Fibroblast of lung (primary cell): ENCODE data around the gene QSOX2. TPM values are rescaled to one million over a fixed set of nuclear protein-coding genes. Genes with fewer than 3 reads are reported as not detected.

Experiments
- DNase-seq, 2 donors: peaks; one replicate each; pipeline versions ENCODE4 v3.0.0 to v3.0.0-alpha.2; 2010; ENCODE audit warnings: low read depth in 2 of 2
- H2AFZ ChIP-seq: 2 replicates; pipeline ENCODE4 v1.5.1; 2012; ENCODE audit warnings: low read length, control low read depth, inconsistent platforms
- H3K27ac ChIP-seq: 2 replicates; pipeline ENCODE4 v1.5.1; 2011; ENCODE audit warnings: low read length, control low read depth; ENCODE audit not compliant: insufficient read depth
- H3K27me3 ChIP-seq: 2 replicates; pipeline ENCODE4 v1.5.1; 2011; ENCODE audit warnings: mild to moderate bottlenecking, low read length; ENCODE audit not compliant: control insufficient read depth, insufficient read depth
- H3K36me3 ChIP-seq: 2 replicates; pipeline ENCODE4 v1.5.1; 2011; ENCODE audit warnings: low read length; ENCODE audit not compliant: control insufficient read depth, insufficient read depth
- H3K4me1 ChIP-seq: 2 replicates; pipeline ENCODE4 v1.5.1; 2011; ENCODE audit warnings: low read length; ENCODE audit not compliant: control insufficient read depth, insufficient read depth; ENCODE audit errors: extremely low read depth
- H3K4me2 ChIP-seq: 2 replicates; pipeline ENCODE4 v1.5.1; 2011; ENCODE audit warnings: low read length, control low read depth; ENCODE audit not compliant: insufficient read depth; ENCODE audit errors: extremely low read depth
- H3K4me3 ChIP-seq, 4 experiments: fragments of 200-600 bp in 1 of 4; sonication (generic) in 1 of 4; replicated peaks in 1 of 4; 2 replicates each; pipeline ENCODE4 v1.5.1; 2011 to 2016; ENCODE audit warnings: low read length in 4 of 4, low read depth in 3 of 4, mild to moderate bottlenecking in 3 of 4, control low read depth in 2 of 4, inconsistent platforms in 1 of 4, mixed read lengths in 1 of 4; ENCODE audit not compliant: insufficient read depth in 1 of 4; ENCODE audit errors: control extremely low read depth in 1 of 4
- H3K79me2 ChIP-seq: 2 replicates; pipeline ENCODE4 v1.5.1; 2012; ENCODE audit warnings: mild to moderate bottlenecking, low read length, inconsistent platforms; ENCODE audit not compliant: control insufficient read depth, insufficient read depth
- H3K9ac ChIP-seq: 2 replicates; pipeline ENCODE4 v1.5.1; 2011; ENCODE audit warnings: mild to moderate bottlenecking, low read length, control low read depth; ENCODE audit not compliant: insufficient read depth
- H3K9me3 ChIP-seq: 2 replicates; pipeline ENCODE4 v1.5.1; 2012; ENCODE audit warnings: low read depth, low read length; ENCODE audit not compliant: control insufficient read depth, insufficient read depth
- H4K20me1 ChIP-seq: 2 replicates; pipeline ENCODE4 v1.5.1; 2011; ENCODE audit warnings: low read length; ENCODE audit not compliant: control insufficient read depth, insufficient read depth; ENCODE audit errors: extremely low read depth
- EZH2 ChIP-seq: IDR thresholded peaks from 2 replicates; pipeline ENCODE4 v1.5.1; 2012; ENCODE audit warnings: low read length, control low read depth, mild to moderate bottlenecking; ENCODE audit errors: missing control alignments
- polyA plus RNA-seq, 2 donors: library from polyadenylated mRNA; depleted of rRNA in 1 of 2; stranded (reverse) in 1 of 2; unstranded in 1 of 2; fragments of >200 nt; gene quantifications; 2 replicates each; pipeline ENCODE4 v1.2.1, GENCODE V29; 2011 to 2012; ENCODE audit warnings: missing spikeins in 1 of 2
- total RNA-seq: library from RNA; depleted of rRNA; stranded (reverse); fragments of >200 nt; gene quantifications from 2 replicates; pipeline ENCODE4 v1.2.1, GENCODE V29; 2014
- TF ChIP-seq, protein P1 (sequence below), 2 donors: IDR thresholded peaks in 1 of 2; conservative IDR thresholded peaks in 1 of 2; 1 replicate in 1 of 2; 2 replicates in 1 of 2; pipeline ENCODE4 v1.5.1; 2011 to 2012; ENCODE audit warnings: low read length in 2 of 2, control low read depth in 1 of 2, inconsistent platforms in 1 of 2, low read depth in 1 of 2, mild to moderate bottlenecking in 1 of 2

QSOX2 gene
- total and polyA plus RNA-seq, 2 donors (not counting 1 experiment from before 2014, with no cell fraction given): 7.8 to 13.2 TPM

DNA sequence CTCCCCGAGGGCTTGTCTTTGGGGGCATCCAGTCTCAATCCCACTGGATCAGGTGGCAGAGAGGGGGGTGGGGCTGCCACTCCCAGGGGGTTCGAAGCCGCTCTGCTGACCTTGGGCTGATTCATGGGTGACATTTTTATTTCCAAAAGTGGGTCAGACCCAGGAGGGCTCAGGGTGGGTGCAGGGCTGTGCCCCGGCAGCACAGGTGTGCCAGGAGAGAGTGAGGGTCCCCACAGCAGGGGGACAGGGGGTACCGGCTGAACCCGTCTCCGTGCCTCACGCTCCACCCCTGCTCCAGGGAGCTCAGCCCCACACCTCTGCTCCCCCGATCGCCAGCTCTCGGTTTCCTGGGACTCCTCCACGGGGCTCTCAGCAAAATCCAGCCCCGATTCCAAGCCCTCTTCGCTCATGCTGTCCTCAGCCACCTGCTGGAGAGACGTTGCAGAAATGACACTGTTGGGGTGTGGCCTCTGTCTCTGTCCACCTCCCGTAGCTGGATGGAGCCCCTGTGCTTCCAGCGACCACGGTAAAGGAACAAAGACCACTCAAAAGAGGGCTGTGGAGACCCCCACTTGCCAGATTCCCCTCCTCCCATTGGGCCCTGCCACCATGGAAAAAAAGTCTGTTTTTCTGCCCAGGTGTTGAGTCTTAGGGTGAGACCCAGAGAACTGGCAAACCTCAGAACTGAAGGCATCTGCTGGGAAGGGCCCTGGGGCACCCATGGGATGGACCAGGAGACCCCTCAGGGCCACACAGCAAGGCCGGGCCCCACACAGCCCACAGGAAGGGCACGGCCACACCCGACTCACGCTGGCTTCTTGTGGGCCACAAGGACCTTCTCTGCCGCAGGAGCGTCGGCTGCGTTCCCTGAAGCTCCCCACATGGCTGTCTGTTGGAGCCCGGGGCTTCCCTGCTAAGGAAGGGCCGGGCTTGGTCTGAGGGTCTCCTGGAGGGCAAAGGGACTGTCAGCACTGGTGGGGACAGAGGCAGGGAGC is 10.6 kb upstream of the QSOX2 start:
- Histone ChIP-seq H3K4me2 (no peak overlapping the region), H2AFZ (no peak overlapping the region), H3K36me3 (no peaks in the 10 kb centered on the region), H4K20me1 (no peaks in the 10 kb centered on the region), H3K27ac (no peak overlapping the region), H3K4me3 (no peak overlapping the region), H3K9me3 (no peaks in the 10 kb centered on the region), H3K4me1 (peaks cover 2% of the 10 kb centered on the region), H3K9ac (no peak overlapping the region), H3K79me2 (no peaks in the 10 kb centered on the region), H3K27me3 (no peaks in the 10 kb centered on the region)
- TF ChIP-seq EZH2: no peak
- TF ChIP-seq, protein P1, sequence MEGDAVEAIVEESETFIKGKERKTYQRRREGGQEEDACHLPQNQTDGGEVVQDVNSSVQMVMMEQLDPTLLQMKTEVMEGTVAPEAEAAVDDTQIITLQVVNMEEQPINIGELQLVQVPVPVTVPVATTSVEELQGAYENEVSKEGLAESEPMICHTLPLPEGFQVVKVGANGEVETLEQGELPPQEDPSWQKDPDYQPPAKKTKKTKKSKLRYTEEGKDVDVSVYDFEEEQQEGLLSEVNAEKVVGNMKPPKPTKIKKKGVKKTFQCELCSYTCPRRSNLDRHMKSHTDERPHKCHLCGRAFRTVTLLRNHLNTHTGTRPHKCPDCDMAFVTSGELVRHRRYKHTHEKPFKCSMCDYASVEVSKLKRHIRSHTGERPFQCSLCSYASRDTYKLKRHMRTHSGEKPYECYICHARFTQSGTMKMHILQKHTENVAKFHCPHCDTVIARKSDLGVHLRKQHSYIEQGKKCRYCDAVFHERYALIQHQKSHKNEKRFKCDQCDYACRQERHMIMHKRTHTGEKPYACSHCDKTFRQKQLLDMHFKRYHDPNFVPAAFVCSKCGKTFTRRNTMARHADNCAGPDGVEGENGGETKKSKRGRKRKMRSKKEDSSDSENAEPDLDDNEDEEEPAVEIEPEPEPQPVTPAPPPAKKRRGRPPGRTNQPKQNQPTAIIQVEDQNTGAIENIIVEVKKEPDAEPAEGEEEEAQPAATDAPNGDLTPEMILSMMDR (conservative IDR thresholded peaks at IDR 0.05 in 1 of 2, IDR thresholded peaks at IDR 0.05 in 1 of 2; ENCODE audit: low read depth in 1 of 2, low read length in 2 of 2): peak in 1 of 2 donors; percentile 14
- DNase-seq: no peak

DNA sequence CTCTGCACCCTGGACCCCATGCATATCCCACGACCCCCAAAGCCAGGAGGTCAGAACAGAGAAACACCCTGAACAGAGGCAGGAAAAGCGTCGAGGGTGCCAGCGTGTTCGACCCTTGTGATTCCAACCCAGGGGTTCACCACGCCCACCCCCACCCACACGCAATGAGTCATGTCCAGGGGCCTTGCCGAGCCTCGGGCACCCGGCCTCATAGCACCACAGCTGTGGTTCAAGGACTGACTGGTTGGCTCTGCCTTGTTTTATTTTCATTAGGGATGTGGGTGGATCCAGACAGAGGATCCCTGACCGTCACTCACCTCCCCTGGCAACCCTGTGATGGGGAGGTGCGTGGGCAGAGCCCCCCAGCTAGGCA is 9.5 kb upstream of the QSOX2 start:
- Histone ChIP-seq H3K9me3 (no peaks in the 10 kb centered on the region), H3K9ac (no peak overlapping the region), H3K36me3 (no peaks in the 10 kb centered on the region), H3K4me2 (peak overlapping the region; percentile 35), H3K27ac (no peak overlapping the region), H4K20me1 (no peaks in the 10 kb centered on the region), H3K4me1 (peaks cover 2% of the 10 kb centered on the region), H2AFZ (no peak overlapping the region), H3K27me3 (no peaks in the 10 kb centered on the region), H3K4me3 (no peak overlapping the region), H3K79me2 (no peaks in the 10 kb centered on the region)
- TF ChIP-seq, protein P1 (conservative IDR thresholded peaks at IDR 0.05 in 1 of 2, IDR thresholded peaks at IDR 0.05 in 1 of 2; ENCODE audit: low read depth in 1 of 2, low read length in 2 of 2): no peak
- no peak for TF ChIP-seq EZH2
- peak; percentile 48 to 65 for DNase-seq

DNA sequence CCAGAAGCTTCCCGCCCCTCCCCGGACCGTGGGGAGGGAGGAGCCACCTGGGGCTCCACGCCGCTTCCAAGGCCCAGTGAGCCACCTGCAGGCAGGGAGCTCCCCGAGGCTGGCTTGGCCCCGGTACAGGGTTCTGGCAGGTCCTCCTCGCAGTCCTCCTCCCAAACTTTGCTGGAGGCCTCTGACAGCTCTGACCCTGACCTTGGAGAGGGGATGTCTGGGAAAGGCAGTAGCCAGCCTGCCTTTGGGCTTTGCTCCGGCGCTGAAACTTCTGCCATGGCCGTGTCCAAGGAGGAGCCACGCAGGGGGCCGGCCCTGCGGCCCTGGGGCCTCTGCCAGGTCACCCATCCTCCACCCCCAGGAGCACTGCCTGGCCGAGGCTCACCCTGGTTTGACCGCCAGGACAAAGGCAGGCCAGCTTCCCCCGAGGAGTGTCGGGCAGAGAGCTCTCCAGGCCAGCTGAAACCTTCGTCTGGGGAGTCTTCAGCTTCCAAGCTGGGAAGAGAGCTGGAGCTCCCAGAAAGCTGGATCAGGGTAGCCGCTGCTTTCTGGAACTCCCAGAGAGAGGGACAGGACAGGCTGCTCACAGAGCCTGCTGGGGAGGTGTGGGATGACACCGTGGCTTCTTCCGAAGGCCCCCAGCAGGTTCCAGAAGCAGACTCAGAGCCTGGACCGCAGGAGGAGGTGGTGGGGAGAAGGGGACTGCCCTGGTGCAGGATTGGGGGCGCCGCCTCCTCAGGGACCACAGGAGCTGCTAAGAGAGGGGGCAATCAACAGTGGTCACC is 9.0 kb upstream of the QSOX2 start:
- H2AFZ ChIP-seq: no peak overlapping the region
- H3K9ac ChIP-seq: no peak overlapping the region
- no peak overlapping the region for H3K4me3 ChIP-seq
- no peaks in the 10 kb centered on the region for H3K9me3 ChIP-seq
- no peaks in the 10 kb centered on the region for H4K20me1 ChIP-seq
- H3K4me2 ChIP-seq: no peak overlapping the region
- no peaks in the 10 kb centered on the region for H3K27me3 ChIP-seq
- no peak for TF ChIP-seq EZH2
- TF ChIP-seq, protein P1 (conservative IDR thresholded peaks at IDR 0.05 in 1 of 2, IDR thresholded peaks at IDR 0.05 in 1 of 2; ENCODE audit: low read depth in 1 of 2, low read length in 2 of 2): no peak
- no peak for DNase-seq
- peaks cover 2% of the 10 kb centered on the region for H3K4me1 ChIP-seq
- H3K79me2 ChIP-seq: no peaks in the 10 kb centered on the region
- H3K36me3 ChIP-seq: no peaks in the 10 kb centered on the region
- no peak overlapping the region for H3K27ac ChIP-seq
